GM18498 (cell line): ENCODE results near the gene ADCY1.

Source experiments
- ATAC-seq: cut with Tn5 transposase; IDR thresholded peaks from one replicate; pipeline ENCODE4 v1.9.1; 2021; ENCODE audit warnings: mild to moderate bottlenecking, moderate library complexity; ENCODE audit not compliant: unreplicated experiment

Gene ADCY1

DNA sequence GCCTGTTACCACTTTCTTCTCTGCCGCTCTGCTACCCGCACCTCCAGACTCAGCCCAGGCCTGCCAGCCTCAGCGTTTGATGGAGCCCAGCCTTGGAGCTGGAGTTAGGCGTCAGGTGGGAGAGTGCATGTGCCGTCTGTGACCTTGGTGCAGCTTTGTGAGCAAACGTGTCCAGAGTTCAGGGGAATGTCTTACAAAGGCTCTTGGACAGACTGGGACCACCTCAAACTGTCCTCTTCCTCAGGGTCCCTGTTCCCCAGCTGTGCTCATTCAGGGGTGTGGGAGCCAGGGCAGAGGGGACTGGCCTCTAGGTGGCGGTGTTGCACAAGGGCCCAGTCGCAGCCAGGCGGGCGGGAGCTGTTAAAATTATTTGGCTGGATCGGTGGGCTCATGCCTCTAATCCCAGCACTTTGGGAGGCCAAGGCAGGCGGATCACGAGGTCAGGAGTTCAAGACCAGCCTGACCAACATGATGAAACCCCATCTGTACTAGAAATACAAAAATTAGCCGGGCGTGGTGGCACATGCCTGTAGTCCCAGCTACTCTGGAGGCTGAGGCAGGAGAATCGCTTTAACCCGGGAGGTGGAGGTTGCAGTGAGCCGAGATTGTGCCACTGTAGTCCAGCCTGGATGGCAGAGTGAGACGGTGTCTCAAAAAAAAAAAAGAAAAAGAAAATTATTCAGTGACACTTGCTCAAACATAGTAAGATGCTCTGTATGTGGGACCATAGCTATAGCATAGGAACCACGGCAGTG lies 89.2 kb downstream of the ADCY1 start:
- ATAC-seq: no peak

DNA sequence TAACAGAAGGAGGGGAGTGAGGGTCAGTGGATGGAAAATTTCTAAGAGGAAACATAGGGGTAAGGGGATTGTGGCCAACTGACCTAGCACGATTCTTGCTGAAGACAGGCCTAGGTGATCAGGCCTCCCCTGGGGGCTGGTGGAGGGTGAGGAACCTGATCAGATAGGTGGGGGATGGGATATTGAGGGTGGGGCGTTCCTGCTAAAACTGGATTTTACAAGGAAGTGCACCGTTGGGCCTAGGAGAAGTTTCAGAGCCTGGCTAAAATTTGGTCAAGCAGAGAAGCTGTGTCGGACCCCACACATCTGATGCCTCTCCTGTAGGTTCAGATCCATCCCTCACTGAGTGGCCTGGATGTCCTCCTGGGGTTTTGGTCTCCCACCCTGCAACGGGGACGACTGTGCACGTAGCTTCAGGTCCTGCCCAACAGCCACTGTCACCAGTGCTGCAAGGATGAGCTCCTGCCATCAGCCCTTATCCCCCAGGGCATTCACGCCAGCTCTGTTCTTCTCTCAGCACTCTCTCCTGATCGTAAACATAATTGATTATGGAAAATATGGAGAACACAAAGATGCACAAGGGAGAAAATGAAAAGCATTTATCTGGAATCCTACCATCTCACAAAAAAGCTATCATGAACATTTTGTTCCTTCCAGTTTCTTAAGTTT lies 89.9 kb downstream of the ADCY1 start:
- ATAC-seq: no peak

DNA sequence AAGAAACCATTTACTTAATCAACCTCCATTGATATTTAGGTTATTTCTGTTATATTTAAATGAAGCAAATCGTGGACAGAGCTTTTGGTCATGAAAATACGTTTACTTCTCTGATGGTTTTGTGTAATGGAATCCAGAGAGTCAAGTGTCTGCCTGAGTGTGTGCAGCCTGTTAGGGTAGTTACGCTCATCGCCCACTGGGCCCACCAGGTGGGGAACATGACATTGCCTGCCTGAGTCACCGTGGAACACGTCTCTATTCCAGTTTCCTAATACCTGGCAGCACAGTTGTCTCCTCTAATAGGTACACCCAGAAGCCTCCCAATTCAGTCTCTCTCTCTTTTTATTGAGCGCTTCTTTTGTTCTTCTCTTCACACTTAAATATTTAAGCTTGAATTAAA lies 91.0 kb downstream of the ADCY1 start:
- ATAC-seq: no peak

DNA sequence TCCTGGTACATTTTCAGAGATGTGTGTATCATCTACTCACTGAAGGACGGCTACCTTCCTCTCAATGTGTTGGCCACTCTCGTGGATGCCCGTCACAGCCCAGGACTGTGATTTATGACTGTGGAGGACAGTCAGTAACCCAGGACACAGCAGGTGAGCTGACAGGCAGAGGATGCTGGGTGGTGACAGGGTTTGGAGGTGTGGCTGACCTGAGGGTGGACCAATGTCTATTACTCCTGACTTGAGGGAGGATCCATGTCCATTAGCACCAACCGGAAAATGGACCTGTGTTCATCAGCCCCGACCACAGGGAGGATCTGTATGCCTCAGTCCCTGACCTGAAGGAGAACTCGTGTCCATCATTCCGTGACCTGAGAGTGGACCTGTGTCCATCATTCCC lies 96.1 kb downstream of the ADCY1 start:
- no peak for ATAC-seq

DNA sequence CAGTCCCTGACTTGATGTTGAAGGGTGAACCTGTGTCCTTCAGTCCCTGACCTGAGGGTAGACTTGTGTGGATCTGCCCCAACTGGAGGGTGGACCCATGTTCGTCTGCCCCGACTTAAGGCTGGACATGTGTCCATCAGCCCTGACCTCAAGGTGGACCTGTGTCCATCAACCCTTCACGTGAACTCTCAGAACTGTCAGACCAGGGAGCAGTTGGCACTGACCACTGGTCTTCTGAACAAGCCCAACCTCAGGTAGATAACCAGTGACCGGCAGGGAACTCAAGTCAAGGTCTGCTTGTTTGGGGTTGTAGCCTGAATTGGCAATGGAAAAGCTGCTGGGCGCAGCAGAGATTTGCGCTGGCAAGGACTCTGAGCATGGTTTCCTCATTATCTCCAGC lies 96.5 kb downstream of the ADCY1 start:
- ATAC-seq: no peak

DNA sequence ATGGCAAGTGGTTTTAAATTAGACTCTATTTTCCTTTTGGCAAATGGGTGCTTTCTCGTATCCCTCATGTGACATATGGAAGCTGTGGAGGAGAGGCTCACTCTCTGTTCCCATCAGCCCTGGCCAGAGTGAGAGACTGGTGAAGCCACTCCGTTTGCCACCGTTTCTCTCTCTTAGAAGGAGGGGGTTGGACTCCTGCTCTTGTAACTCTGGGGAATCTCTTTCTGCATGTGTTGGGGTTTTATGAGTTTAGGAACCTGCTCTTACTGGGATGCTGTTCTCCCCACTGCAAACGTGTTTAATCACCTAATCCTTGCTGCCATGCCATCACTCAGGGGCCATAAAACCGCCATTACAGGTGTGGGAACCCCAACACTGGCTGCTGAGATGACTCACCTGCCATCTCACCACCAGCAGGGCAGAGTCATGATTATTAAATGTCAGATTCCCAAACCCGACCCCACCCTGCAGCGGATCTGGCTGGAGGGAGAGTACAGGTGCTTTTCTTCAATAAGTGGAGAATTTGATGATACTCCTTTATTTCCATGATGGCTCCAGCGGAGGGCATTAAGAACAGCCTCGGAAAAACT lies 103.2 kb downstream of the ADCY1 start:
- ATAC-seq: no peak

DNA sequence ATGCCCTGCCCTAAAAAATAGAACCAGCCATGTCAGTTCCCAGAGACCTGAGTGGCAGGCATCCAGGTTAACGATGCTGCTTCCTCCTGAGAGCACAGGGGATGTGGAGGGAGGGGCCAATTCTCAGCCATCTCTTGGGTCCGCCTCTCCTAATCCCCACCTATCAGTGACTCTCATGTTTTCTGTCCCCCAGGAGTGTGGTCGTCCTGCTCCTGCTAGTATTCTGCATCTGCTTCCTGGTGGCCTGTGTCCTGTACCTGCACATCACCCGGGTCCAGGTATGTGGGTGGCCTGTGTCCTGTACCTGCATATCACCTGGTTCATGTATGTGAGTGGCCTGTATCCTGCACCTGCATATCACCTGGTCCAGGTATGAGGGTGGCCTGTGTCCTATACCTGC lies 105.3 kb downstream of the ADCY1 start:
- ATAC-seq: no peak

DNA sequence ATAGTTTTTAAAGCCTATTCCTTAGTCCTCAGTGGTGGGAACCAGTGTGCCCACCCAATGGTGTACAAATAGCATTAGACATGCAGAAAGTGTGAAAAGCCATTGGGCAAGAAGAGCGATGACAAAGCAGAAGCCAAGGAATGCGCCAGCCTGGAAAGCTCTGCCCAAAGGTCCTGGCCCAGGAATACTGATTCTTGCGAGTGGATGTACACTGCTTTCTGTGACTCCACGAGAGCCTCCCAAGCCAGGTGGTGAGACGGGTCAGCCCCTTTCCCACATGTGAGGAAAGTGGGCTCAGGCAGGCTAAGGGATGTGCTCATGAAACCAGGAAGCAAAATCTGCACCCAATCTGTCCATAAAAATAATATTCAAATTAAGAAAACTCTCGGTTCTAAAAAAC lies 106.6 kb downstream of the ADCY1 start:
- ATAC-seq: no peak

DNA sequence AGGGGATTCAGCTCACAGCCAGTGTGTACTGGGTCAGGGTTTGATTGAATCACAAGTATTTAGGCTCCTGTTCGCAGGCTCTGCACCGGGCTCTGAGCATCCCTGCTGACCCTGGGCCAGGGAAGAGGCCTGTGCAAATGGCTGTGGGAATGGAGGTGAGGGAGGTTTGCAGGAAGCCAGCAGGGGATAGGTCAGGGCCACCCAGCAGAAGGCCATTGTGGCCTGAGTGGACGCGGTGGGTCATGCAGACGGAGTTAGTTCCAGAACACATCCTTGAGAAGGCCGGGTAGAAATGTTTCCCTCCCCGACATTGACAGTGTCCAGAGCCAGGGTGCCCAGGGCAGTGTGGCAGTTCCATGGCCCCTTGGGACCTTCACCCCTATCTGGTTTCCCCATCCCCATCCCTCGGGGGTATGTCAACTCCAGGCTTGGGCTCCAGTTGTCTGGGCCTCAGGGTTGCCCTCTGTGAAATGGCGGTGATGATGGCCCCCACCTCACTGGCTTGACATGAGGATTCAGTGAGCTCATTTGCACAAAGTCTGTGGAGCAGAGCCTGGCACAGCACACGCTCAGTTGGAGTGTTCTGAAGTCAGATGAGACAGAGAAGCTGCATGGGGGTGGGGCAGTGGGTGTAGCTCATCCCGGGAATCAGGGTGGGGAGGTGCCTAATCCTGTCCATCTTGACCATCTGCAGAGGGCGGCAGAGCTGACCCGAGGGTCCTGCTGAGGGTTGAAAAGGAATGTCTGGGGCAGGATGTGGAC lies 107.6 kb downstream of the ADCY1 start:
- ATAC-seq: no peak

DNA sequence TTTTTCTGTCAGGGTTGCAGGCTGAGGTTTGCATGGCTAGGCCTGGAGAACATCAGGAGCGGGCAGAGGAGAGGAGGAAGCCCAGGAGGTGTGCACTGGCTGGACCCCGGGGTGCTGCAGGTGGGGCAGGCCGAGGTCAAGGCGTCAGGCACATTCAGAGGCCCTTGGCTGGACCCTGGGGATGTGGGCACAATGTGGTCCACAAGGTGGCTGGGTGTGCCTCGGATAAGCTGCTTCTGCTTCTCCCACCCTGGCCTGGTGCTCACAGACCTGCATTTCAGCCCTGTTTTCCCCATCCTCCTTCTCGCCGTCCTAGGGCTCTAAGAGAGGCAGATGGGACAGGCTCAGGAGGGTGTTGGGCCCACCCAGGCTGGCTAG lies 108.2 kb downstream of the ADCY1 start:
- no peak for ATAC-seq

DNA sequence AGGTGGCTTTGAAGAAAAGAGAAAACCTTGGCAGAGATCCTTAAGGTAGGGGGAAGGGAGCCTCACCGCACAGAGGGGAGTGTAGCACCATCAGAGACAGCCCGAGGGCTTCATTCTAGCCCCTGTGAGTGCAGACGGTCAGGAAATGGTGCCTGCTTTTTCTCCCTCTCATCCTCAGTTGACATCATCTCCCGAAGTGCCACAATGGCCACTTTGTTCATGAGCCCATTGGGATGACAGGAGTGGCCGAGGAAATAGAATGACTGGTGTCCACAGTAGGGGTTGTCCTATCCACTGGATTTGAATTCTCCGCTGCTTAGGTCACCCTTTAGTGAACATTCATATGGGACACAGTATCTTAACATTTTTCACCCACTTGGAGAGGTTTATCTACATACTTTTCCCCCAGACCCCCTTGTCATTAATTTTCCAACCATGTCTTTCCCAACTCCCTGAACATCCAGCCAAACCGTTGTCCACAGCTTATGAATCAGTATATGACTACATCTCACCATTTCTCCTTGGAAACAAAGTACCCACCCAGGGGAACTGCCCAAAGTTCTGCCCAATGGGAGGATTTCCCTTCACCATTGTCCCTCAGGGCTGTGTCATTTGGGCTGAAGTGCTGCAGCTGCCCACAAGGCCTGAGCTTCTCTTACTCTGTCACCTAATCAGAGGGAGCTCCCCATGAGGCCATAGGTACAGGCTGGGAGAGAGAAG lies 108.8 kb downstream of the ADCY1 start:
- no peak for ATAC-seq

DNA sequence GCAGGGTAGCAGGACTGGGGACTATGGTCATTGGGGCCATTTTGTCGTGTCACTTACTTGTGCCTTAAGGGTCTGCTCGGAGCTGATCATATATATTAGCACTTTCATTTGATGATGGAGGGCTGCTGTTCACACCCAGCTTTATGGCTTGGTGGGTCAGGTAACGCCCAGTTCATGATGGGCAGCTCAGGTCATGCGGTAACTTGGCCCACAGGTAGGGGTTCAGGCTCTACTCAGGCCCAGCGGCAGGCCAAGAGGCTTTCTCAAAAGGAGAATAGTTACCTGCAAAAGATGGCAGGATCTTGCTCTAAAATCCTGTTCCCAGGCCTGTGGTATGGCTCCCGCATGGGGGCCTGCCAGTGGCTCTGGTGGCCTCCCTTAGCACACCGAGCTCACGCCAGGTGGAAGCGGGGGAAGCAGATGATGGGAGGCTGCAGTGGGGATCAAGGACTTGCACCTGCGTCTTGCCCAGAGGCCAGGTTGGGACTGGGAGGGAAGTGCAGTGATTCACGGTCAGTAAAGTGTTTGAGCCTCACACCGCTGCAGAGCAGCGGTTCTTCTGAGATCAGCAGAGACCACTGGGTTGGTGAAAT lies 109.5 kb downstream of the ADCY1 start:
- ATAC-seq: no peak

DNA sequence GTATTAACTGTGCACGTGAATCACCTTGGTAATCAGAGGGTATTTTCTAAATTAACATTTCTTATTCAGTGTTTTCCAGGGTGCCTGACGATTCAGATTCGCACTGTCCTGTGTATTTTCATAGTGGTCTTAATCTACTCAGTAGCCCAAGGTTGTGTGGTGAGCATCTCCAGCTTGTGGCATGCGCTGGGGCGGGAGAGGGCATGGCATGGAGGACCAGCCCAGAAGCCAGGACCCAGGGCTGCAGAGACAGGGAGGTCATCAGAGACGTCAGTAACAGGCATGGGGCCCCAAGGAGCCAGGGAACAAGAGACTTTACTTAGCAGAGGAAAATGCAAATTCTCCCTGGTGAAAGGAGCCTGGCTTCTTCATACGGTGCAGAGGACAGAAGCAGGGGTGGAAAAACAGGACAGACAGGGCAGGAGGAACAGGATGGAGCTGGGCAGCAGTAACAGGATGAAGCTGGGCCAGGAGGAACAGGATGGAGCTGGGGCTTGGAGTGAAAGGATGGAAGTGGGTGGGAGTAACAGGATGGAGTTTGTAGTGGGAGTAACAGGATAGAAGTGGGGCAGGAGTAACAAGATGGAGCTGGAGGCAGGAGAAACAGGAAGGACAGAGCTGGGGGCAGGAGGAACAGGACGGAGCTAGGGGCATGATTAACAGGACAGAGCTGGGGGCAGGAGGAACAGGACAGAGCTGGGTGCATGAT lies 110.9 kb downstream of the ADCY1 start:
- ATAC-seq: no peak

DNA sequence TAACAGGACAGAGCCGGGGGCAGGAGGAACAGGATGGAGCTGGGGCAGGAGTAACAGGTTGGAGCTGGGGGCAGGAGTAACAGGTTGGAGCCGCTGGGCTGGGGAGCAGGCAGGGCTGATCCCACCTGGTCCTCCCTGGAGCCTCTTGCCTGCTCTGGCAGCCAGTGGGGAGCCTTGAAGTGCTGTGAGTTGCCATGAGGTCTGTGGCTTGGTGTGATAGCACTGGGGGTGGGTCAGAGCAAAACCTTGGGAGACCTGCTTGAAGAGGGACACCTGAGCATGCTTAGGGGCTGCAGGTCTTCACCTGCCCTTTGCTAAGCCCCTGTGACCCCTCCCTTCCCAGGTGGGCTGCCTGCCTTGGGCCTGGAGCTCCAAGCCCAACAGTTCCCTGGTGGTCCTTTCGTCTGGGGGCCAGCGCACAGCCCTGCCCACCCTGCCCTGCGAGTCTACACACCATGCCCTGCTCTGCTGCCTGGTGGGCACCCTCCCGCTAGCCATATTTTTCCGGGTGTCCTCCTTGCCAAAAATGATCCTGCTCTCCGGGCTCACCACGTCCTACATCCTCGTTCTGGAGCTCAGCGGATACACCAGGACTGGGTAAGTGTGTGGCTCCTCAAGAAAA lies 111.6 kb downstream of the ADCY1 start:
- no peak for ATAC-seq

DNA sequence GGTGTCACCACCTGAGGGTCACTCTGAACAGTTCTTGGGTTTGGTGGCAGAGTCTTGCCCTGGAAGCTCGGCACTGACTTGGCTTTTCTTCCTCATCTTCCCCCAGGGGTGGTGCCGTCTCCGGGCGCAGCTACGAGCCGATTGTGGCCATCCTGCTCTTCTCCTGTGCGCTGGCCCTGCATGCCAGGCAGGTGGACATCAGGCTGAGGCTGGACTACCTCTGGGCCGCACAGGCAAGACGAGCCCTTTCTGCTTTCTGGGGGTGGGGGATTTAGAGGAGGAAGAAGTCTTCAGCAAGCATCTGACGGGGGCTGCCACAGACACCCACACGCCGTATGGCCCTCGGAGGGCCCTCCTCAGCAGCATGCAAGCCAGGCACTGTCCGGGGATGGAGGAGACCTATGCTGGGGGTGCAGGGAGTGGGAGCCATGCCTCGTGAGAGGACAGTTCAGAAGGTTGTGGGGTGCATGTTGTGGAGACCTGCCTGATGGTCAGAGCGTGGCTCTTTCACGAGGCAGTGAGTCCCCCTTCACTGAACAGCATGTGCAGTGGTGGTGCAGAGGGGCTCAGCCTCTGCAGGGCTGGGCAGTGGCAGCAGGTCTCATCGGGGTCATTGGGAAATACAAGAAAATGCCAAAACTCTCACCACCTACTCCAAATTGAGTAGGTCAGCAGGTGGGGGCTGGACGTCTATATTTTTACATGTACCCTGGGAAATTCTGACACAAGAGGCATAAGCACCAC lies 112.4 kb downstream of the ADCY1 start:
- ATAC-seq: no peak

DNA sequence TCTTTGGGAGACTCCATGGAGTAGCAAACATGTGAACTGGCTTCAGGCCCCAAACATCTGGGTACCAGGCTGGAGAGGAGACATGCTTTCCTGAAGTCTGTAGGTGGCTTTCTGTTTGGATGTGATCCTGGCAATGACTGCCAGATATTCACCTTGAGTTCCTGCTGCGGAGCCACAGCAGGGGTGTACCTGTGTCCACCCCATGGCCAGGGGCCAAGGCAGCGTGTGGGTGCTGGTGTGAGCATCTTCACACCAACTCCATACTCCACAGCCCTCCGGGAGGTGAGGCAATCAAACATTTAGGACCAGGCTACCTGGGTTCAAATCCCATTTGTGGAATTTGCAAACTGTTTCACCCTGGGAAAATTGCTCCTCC lies 113.0 kb downstream of the ADCY1 start:
- ATAC-seq: no peak

DNA sequence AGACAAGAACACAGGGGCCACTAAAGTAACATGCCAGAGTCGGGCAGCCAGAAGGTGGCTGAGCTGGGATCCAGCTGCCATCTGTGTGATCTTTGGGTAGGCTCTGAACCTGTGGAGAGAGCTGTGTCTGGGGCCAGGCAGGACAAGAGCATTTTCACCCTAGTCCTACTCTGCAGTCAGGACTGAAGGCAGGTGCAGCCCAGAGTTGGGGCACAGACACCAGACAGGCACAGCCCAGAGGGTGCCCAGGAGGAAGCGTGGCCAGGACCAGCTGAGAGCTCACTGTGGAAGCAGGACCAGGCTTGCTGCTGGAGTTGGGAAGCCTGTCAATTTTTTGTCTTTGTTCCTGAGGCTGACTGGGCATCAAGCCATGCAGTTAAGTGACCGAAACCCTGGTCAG lies 113.6 kb downstream of the ADCY1 start:
- no peak for ATAC-seq

DNA sequence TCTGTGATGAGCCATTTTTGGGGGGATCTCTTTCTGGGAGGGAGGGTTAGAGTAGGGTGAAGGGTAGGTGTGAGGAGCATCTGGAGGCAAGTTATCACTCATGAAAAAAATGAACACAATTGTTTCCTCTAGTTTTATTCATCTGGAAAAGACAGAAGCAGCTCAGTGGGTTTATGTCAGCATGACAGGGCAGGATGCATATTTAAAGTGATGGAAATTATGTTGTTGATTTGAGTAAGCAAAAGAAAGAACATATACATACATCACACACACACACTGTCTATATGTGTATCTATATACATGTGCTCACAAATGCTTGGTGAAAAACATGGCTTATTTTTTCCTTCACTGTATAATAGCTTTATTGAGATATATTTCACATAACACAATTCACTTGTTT lies 114.2 kb downstream of the ADCY1 start:
- no peak for ATAC-seq
